ENCODE measurements around the gene ELP5.

Gene ELP5

DNA sequence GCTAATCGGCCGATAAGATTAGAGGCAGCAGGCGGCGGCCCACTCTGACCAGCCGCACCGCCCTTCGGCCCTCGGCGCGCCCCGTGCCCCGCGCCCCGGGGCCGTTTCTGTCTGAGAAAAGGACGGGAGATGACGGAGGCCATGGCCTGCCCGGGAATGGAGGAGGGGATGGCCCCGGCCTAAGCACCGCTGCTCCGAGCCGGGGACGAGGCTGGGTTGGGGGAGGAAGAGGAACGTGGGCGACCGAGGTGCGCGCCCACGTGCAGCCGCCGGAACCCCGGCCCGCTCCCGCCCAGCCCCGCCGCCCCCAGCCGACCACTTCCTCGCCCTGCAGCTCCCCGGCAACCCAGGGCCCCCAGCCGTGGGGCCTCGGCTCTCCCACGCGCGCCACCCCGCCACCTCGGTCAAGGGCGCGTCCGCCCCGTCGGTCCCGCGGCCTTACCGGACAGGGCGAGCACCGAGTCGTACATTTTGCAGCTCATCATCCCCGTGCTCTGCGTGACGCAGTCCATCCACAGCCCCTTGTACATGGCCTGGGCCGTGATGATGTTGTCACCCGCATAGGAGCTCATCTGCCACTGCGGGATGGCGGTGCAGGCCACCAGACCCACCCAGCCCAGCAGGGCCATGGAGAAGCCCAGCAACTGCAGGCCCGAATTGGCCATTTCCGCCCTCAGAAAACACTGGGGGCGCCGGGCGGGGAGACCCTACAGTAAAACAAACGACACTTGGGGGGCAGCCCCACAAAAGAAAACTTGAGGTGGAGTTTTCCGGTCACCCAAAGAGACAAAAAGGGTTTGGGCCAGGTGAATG lies 9.6 kb downstream of the ELP5 start:
- ATAC-seq = no peak
- TF ChIP-seq TOX (CRISPR knock-in tag; IDR thresholded peaks at IDR 0.05; ENCODE audit: borderline replicate concordance) (no peak), ZFP3 (CRISPR knock-in tag; IDR thresholded peaks at IDR 0.05) (no peak), BACH2 (CRISPR knock-in tag; IDR thresholded peaks at IDR 0.05; ENCODE audit: borderline replicate concordance) (no peak), CSDC2 (CRISPR knock-in tag; IDR thresholded peaks at IDR 0.05) (no peak), ZNF565 (CRISPR knock-in tag; conservative IDR thresholded peaks at IDR 0.05; ENCODE audit: low read depth) (no peak), ISL1 (CRISPR knock-in tag; IDR thresholded peaks at IDR 0.05) (no peak), SNAI2 (CRISPR knock-in tag; IDR thresholded peaks at IDR 0.05) (no peak), CSRNP3 (CRISPR knock-in tag; IDR thresholded peaks at IDR 0.05) (no peak), ZNF8 (CRISPR knock-in tag; IDR thresholded peaks at IDR 0.05) (no peak), ZC3H10 (CRISPR knock-in tag; IDR thresholded peaks at IDR 0.05) (no peak), OSR1 (CRISPR knock-in tag; IDR thresholded peaks at IDR 0.05) (no peak), ZNF70 (CRISPR knock-in tag; IDR thresholded peaks at IDR 0.05) (no peak)

- ATAC-seq = no peak
- TF ChIP-seq ZC3H10 (CRISPR knock-in tag; IDR thresholded peaks at IDR 0.05) (no peak), BACH2 (CRISPR knock-in tag; IDR thresholded peaks at IDR 0.05; ENCODE audit: borderline replicate concordance) (no peak), ESRRG (CRISPR knock-in tag; IDR thresholded peaks at IDR 0.05) (no peak), ARNTL (CRISPR knock-in tag; IDR thresholded peaks at IDR 0.05; ENCODE audit: borderline replicate concordance, low read depth) (no peak), OSR1 (CRISPR knock-in tag; IDR thresholded peaks at IDR 0.05) (no peak), TOX (CRISPR knock-in tag; IDR thresholded peaks at IDR 0.05; ENCODE audit: borderline replicate concordance) (no peak), RARB (CRISPR knock-in tag; IDR thresholded peaks at IDR 0.05) (no peak), ZNF70 (CRISPR knock-in tag; IDR thresholded peaks at IDR 0.05) (no peak), CREB5 (CRISPR knock-in tag; IDR thresholded peaks at IDR 0.05; ENCODE audit: low read depth) (no peak), SNAI2 (CRISPR knock-in tag; IDR thresholded peaks at IDR 0.05) (no peak), CSRNP3 (CRISPR knock-in tag; IDR thresholded peaks at IDR 0.05) (no peak), ZFP30 (CRISPR knock-in tag; IDR thresholded peaks at IDR 0.05) (no peak), ISL1 (CRISPR knock-in tag; IDR thresholded peaks at IDR 0.05) (no peak), PPARA (CRISPR knock-in tag; IDR thresholded peaks at IDR 0.05; ENCODE audit: borderline replicate concordance) (no peak), TCF4 (CRISPR knock-in tag; IDR thresholded peaks at IDR 0.05; ENCODE audit: borderline replicate concordance) (no peak)
- TF ChIP-seq, protein P1, sequence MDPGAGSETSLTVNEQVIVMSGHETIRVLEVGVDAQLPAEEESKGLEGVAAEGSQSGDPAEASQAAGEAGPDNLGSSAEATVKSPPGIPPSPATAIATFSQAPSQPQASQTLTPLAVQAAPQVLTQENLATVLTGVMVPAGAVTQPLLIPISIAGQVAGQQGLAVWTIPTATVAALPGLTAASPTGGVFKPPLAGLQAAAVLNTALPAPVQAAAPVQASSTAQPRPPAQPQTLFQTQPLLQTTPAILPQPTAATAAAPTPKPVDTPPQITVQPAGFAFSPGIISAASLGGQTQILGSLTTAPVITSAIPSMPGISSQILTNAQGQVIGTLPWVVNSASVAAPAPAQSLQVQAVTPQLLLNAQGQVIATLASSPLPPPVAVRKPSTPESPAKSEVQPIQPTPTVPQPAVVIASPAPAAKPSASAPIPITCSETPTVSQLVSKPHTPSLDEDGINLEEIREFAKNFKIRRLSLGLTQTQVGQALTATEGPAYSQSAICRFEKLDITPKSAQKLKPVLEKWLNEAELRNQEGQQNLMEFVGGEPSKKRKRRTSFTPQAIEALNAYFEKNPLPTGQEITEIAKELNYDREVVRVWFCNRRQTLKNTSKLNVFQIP (CRISPR knock-in tag; IDR thresholded peaks at IDR 0.05; ENCODE audit: borderline replicate concordance, low read depth) = no peak
- TF ChIP-seq, protein P2, sequence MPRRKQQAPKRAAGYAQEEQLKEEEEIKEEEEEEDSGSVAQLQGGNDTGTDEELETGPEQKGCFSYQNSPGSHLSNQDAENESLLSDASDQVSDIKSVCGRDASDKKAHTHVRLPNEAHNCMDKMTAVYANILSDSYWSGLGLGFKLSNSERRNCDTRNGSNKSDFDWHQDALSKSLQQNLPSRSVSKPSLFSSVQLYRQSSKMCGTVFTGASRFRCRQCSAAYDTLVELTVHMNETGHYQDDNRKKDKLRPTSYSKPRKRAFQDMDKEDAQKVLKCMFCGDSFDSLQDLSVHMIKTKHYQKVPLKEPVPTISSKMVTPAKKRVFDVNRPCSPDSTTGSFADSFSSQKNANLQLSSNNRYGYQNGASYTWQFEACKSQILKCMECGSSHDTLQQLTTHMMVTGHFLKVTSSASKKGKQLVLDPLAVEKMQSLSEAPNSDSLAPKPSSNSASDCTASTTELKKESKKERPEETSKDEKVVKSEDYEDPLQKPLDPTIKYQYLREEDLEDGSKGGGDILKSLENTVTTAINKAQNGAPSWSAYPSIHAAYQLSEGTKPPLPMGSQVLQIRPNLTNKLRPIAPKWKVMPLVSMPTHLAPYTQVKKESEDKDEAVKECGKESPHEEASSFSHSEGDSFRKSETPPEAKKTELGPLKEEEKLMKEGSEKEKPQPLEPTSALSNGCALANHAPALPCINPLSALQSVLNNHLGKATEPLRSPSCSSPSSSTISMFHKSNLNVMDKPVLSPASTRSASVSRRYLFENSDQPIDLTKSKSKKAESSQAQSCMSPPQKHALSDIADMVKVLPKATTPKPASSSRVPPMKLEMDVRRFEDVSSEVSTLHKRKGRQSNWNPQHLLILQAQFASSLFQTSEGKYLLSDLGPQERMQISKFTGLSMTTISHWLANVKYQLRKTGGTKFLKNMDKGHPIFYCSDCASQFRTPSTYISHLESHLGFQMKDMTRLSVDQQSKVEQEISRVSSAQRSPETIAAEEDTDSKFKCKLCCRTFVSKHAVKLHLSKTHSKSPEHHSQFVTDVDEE (CRISPR knock-in tag; IDR thresholded peaks at IDR 0.05) = no peak
These were observed 10.3 kb downstream of the ELP5 start, which contains the start of gene CLDN7 for GRCh38 chr17:7262192-7262934. Gene CLDN7, minus strand, starts transcription at chr17:7262478. Its CDS starts 435 bp downstream, at chr17:7262043.

All from SK-N-SH treated with all-trans-retinoic acid at 6 μM for 48 hours (cell line).